AG04449 (cell line): ENCODE data around the gene TMEM200B.
"Not testable (repeated sequence)": the region's sequence is repeated elsewhere in the genome, so short reads cannot be mapped to it uniquely, and the experiment has no call there.

Experiments
- CTCF ChIA-PET: fragments of 350-600 bp; formaldehyde crosslinking; extraction: SDS; loops from one replicate; lab custom pipeline; 2021; ENCODE audit warnings: antibody characterized with exemption; lab: Yijun Ruan, JAX
- POLR2A ChIA-PET: fragments of 400-600, 350-600 bp; formaldehyde crosslinking; extraction: SDS; loops from one replicate; lab custom pipeline; 2020; ENCODE audit warnings: antibody characterized with exemption, inconsistent platforms; lab: Yijun Ruan, JAX
- DNase-seq: peaks from one replicate; pipeline ENCODE4 v3.0.0-alpha.2; 2010; ENCODE audit warnings: low read depth, low spot score
- H3K4me3 ChIP-seq: 2 replicates; pipeline ENCODE4 v1.5.1; 2011; ENCODE audit warnings: low read depth, mild to moderate bottlenecking, control low read depth, low read length
- TF ChIP-seq, protein P1 (sequence below): IDR thresholded peaks from one replicate; pipeline ENCODE4 v1.5.1; 2011; ENCODE audit warnings: mild to moderate bottlenecking, moderate library complexity, low read length, control low read depth, inconsistent platforms; ENCODE audit not compliant: insufficient read depth; ENCODE audit errors: missing control alignments

Gene TMEM200B

GRCh38 chr1:29156543-29157268 is 33.0 kb upstream of the TMEM200B start:
- POLR2A ChIA-PET: no interaction called here

GRCh38 chr1:29152046-29152805 is 28.5 kb upstream of the TMEM200B start:
- POLR2A ChIA-PET: no interaction called here
- TF ChIP-seq, protein P1, sequence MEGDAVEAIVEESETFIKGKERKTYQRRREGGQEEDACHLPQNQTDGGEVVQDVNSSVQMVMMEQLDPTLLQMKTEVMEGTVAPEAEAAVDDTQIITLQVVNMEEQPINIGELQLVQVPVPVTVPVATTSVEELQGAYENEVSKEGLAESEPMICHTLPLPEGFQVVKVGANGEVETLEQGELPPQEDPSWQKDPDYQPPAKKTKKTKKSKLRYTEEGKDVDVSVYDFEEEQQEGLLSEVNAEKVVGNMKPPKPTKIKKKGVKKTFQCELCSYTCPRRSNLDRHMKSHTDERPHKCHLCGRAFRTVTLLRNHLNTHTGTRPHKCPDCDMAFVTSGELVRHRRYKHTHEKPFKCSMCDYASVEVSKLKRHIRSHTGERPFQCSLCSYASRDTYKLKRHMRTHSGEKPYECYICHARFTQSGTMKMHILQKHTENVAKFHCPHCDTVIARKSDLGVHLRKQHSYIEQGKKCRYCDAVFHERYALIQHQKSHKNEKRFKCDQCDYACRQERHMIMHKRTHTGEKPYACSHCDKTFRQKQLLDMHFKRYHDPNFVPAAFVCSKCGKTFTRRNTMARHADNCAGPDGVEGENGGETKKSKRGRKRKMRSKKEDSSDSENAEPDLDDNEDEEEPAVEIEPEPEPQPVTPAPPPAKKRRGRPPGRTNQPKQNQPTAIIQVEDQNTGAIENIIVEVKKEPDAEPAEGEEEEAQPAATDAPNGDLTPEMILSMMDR: no peak
- CTCF ChIA-PET: interaction anchor here (0.8 to 2.8 kb wide), 5 partner anchors 9 to 50 kb away, joined by 3 to 10 read pairs (median 3); partner anchors contain the start of genes SRSF4 and TMEM200B
- no peak overlapping the region for H3K4me3 ChIP-seq
- DNase-seq: no peak

More at GRCh38 chr1:29156543-29157268, 33.0 kb upstream of the TMEM200B start:
- DNase-seq: no peak
- no peak overlapping the region for H3K4me3 ChIP-seq
- CTCF ChIA-PET: interaction anchor here (0.8 to 10.7 kb wide), 4 partner anchors 11 to 45 kb away, joined by 3 to 46 read pairs (median 8); partner anchors contain the start of gene SRSF4
- TF ChIP-seq, protein P1: no peak

DNA sequence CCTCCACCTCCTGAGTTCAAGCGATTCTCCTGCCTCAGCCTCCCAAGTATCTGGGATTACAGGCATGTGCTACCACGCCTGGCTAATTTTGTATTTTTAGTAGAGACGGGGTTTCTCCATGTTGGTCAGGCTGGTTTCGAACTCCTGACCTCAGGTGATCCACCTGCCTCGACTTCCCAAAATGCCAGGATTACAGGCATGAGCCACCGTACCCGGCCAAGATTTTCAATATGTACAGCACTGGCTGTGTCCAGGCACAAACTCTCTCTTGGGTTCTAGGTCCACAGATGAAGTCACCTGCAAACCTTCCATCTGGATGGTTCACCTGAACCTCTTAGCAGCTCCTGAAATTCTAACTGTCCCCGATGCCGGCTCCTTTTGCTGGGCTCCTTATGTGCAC is 26.6 kb upstream of the TMEM200B start:
- POLR2A ChIA-PET, H3K4me3 ChIP-seq, DNase-seq: not testable (repeated sequence)
- CTCF ChIA-PET: interaction anchor here (1.1 to 2.8 kb wide), 2 partner anchors 26 to 51 kb away, joined by 3 to 10 read pairs; partner anchors contain the start of gene TMEM200B

DNA sequence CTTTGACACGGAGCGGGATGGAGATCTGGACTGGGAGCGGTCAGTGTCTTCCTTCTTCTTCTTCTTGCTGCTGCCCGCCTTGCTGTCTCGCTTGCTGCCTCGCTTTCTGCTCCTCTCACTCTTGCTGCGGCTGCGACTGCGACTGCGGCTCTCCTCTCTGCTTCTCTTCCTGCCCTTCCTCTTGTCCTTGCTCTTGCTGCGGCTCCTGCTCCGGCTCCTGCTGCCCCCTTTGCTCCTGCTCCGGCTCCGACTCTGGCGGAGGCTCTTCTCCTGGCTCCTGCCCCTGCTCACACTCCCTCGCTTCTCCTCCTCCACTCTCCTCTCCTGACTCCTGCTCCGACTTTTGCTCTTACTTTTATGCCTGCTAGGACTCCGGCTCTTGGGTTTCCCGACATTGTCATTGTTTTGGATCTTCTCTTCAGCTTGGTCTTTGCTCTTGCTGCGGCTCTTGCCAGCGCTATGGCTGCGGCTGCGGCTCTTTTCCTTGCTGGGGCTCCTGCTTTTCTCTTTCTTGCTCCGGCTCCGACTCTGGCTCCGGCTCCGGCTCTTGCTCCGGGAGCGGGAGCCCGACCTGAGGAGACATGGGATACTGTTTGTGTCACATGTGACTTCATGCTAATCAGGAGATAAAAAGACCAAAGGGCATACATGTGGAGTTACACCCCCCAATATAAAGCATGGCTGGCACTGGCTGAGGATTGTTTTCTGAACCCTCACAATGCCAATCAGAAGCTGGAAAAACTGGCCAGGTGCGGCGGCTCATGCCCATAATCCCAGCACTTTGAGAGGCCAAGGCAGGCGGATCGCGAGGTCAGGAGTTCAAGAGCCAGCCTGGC is 25.2 kb upstream of the TMEM200B start:
- POLR2A ChIA-PET: no interaction called here
- CTCF ChIA-PET: interaction anchor here (1.1 kb wide), 1 partner anchor 52 kb away, joined by 3 read pairs; no protein-coding TSS in a partner anchor
- TF ChIP-seq, protein P1: no peak

DNA sequence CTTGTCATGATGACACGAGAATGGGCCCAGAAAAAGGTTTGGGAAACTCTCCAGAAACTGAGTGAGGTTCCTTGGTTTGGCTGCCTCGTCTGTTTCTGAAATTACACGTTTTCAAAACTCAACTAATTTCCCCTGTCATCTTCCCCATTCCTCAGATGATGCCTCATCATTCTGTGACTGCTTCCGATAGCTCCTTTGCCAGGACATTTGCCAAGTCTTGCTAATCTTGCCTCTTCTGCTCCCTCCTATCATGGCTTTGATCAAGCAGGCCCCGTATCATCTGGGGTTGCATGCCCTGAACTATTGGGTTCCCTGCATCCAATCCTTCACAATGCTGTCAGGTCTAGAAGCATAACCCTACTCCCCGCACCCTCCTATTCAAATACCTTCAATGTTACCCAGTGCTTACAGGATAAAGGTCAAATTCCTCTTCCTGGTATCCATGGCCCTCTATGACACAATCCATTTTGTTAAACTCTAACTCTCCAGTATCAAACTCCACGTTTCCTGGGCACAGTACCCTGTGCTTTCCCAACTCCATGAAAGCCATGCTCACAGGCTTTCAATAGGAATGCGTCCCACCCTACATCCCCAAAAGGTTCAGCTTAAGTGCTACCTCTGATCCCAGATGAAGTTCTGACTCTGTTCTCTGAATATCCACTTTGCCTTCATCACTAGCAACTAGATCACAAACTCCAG is 22.2 kb upstream of the TMEM200B start:
- peak; percentile 59 for DNase-seq
- TF ChIP-seq, protein P1: no peak
- no peak overlapping the region for H3K4me3 ChIP-seq
- ChIA-PET CTCF (interaction anchor here (0.6 to 1.9 kb wide), 4 partner anchors 11 to 56 kb away, joined by 3 to 8 read pairs (median 6); partner anchors contain the start of genes SRSF4 and TMEM200B), POLR2A (interaction anchor here (0.6 to 1.0 kb wide), 2 partner anchors 15 to 21 kb away, joined by 3 to 6 read pairs; no protein-coding TSS in a partner anchor)

More for the DNA sequence above, 25.2 kb upstream of the TMEM200B start:
- no peak for DNase-seq
- H3K4me3 ChIP-seq: no peak overlapping the region
